Left lung (tissue), 10 donors: ENCODE measurements around the gene ZNF81. TPM values are rescaled to one million over a fixed set of nuclear protein-coding genes. Genes with fewer than 3 reads are reported as not detected.
"Not testable (repeated sequence)": the region's sequence is repeated elsewhere in the genome, so short reads cannot be mapped to it uniquely, and the experiment has no call there.

Source experiments
- ATAC-seq: fragments of 200-7000 bp; cut with Tn5 transposase; one replicate; pipeline ENCODE4 v1.9.1; 2020; ENCODE audit warnings: moderate library complexity
- DNase-seq, 4 donors: peaks; one replicate each; pipeline ENCODE4 v3.0.0-alpha.2; 2013 to 2020
- H3K27ac ChIP-seq, 2 donors: fragments of 200-600 bp; sonication (generic) in 1 of 2; one replicate each; pipeline versions ENCODE4 v1.5.0 to v1.8.0; 2020 to 2021
- H3K27me3 ChIP-seq, 2 donors: fragments of 200-600 bp; sonication (generic) in 1 of 2; one replicate each; pipeline versions ENCODE4 v1.5.0 to v1.8.0; 2020 to 2021
- H3K36me3 ChIP-seq, 2 donors: fragments of 200-600 bp; sonication (generic) in 1 of 2; one replicate each; pipeline versions ENCODE4 v1.5.0 to v1.8.0; 2020 to 2021
- H3K4me1 ChIP-seq, 2 donors: fragments of 200-600 bp; one replicate each; pipeline ENCODE4 v1.8.0; 2021
- H3K4me3 ChIP-seq, 2 donors: fragments of 200-600 bp; sonication (generic) in 1 of 2; one replicate each; pipeline versions ENCODE4 v1.5.0 to v1.8.0; 2020 to 2021; ENCODE audit warnings: mild to moderate bottlenecking in 1 of 2
- H3K9me3 ChIP-seq, 2 donors: fragments of 200-600 bp; sonication (generic) in 1 of 2; one replicate each; pipeline versions ENCODE4 v1.5.0 to v1.8.0; 2020 to 2021
- CTCF ChIP-seq, 2 donors: fragments of 200-600 bp; sonication (generic) in 1 of 2; IDR thresholded peaks; one replicate each; pipeline versions ENCODE4 v1.5.0 to v1.8.0; 2021; ENCODE audit warnings: antibody characterized with exemption in 2 of 2
- intact Hi-C, 2 donors: fragments of 100-400 bp; cut with DNase I; formaldehyde crosslinking; loops; one replicate each; pipeline versions ENCODE4 v1.11.2 to v1.14.2; 2022
- polyA plus RNA-seq, 6 donors: library from polyadenylated mRNA; unstranded; fragments of 120-200 nt; gene quantifications; one replicate each; pipeline ENCODE4 v1.2.1, GENCODE V29; 2013; ENCODE audit not compliant: insufficient read length in 6 of 6
- total RNA-seq, 2 donors: library from RNA; stranded (reverse); fragmentation: NEBNext Ultra II Directional; extraction: Animal tissue kit (Norgen Biotek cat#: 25700); gene quantifications; one replicate each; pipeline ENCODE4 v1.2.1, GENCODE V29; 2021
- donor health status: DM: no; HTN: yes; CAD: no.
- donor health status: DM: no; HTN: no; CAD: no.

The ZNF81 gene
- total and polyA plus RNA-seq, 8 donors = 5.8 to 12.3 (median 7.3) TPM

DNA sequence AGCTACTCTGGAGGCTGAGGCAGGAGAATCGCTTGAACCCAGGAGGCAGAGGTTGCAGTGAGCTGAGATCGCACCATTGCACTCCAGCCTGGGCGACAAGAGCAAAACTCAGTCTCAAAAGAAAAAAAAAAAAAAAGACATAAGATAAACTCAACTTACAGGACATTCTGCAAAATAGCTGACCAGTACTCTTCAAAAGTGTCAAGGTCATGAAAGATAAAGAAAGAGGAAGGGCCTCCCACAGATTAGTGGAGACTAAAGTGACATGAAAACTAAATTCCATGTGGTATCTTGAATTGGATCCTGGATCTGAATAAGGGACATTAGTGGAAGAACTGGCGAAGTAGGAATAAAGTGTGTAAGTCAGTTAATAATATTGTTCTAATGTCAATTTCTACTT lies 103.7 kb downstream of the ZNF81 start:
- Histone ChIP-seq H3K4me3 (no peak overlapping the region), H3K9me3 (no peaks in the 10 kb centered on the region), H3K27ac (no peak overlapping the region), H3K4me1 (no peaks in the 10 kb centered on the region), H3K27me3 (no peaks in the 10 kb centered on the region), H3K36me3 (no peaks in the 10 kb centered on the region)
- TF ChIP-seq CTCF (IDR thresholded peaks at IDR 0.05) = no peak
- intact Hi-C loops = no loop called here
- DNase-seq (no peak), ATAC-seq (no peak)

- no peaks in the 10 kb centered on the region for H3K4me1 ChIP-seq
- TF ChIP-seq CTCF (IDR thresholded peaks at IDR 0.05) = no peak
- H3K4me3 ChIP-seq = no peak overlapping the region
- ATAC-seq (no peak), DNase-seq (no peak)
- H3K27me3 ChIP-seq = no peaks in the 10 kb centered on the region
- H3K27ac ChIP-seq = no peak overlapping the region
- H3K9me3 ChIP-seq = no peaks in the 10 kb centered on the region
- no peaks in the 10 kb centered on the region for H3K36me3 ChIP-seq
- intact Hi-C loops = no loop called here
Measured at GRCh38 chrX:47941423-47941822, 104.7 kb downstream of the ZNF81 start.

GRCh38 chrX:47955295-47955694 lies 118.6 kb downstream of the ZNF81 start:
- H3K4me3 ChIP-seq, intact Hi-C loops, H3K4me1 ChIP-seq, DNase-seq, H3K27me3 ChIP-seq, H3K27ac ChIP-seq, H3K9me3 ChIP-seq, H3K36me3 ChIP-seq, ATAC-seq: not testable (repeated sequence)

- DNase-seq (no peak), ATAC-seq (no peak)
- Histone ChIP-seq H3K27ac (no peak overlapping the region), H3K4me1 (no peaks in the 10 kb centered on the region), H3K4me3 (no peak overlapping the region), H3K27me3 (no peaks in the 10 kb centered on the region), H3K9me3 (no peaks in the 10 kb centered on the region), H3K36me3 (no peaks in the 10 kb centered on the region)
- no peak for TF ChIP-seq CTCF (IDR thresholded peaks at IDR 0.05)
- intact Hi-C loops = no loop called here
Measured at GRCh38 chrX:47956016-47956415, 119.3 kb downstream of the ZNF81 start.

DNA sequence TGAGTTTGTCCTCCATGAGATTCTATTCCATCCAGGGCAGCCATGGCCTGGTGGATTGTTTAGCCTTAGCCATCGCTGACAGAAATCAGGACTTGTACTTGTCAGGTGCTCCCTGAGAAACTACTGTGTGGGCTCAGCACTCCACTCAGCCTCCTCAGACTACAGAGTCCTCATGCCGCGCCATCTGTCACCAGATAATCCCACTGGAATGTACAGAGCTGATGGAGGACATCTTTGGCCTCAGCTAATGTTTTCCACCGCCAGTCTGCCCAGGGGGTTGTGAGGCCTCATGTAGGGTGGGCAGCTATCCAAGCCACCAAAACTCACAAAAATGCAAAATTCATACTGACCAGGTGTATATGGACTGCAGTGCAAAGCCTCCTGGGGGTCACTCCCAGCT lies 121.5 kb downstream of the ZNF81 start:
- H3K4me1 ChIP-seq, intact Hi-C loops, H3K27ac ChIP-seq: not testable (repeated sequence)

GRCh38 chrX:47958761-47959342 lies 122.2 kb downstream of the ZNF81 start:
- Histone ChIP-seq H3K27ac (no peak overlapping the region), H3K27me3 (no peaks in the 10 kb centered on the region), H3K9me3 (no peaks in the 10 kb centered on the region), H3K36me3 (no peaks in the 10 kb centered on the region), H3K4me3 (no peak overlapping the region), H3K4me1 (no peaks in the 10 kb centered on the region)
- TF ChIP-seq CTCF (IDR thresholded peaks at IDR 0.05) = peak in 1 of 2 donors; percentile 24
- ATAC-seq (peak; percentile 68), DNase-seq (peak in 1 of 4 donors; percentile 2)
- intact Hi-C loops = no loop called here

More for the DNA sequence above, 121.5 kb downstream of the ZNF81 start:
- ATAC-seq, H3K4me3 ChIP-seq, DNase-seq, H3K27me3 ChIP-seq, H3K36me3 ChIP-seq, H3K9me3 ChIP-seq: not testable (repeated sequence)
